ENCODE measurements around the gene ZACN. TPM values are rescaled to one million over a fixed set of nuclear protein-coding genes. Genes with fewer than 3 reads are reported as not detected.
A peak's percentile ranks its signal among the peaks of the same experiment; 100 is the strongest.
"Not testable (repeated sequence)": the region's sequence is repeated elsewhere in the genome, so short reads cannot be mapped to it uniquely, and the experiment has no call there.

ZACN gene
- total RNA-seq, 1 experiment from 2014 or later = 0.09 TPM

DNA sequence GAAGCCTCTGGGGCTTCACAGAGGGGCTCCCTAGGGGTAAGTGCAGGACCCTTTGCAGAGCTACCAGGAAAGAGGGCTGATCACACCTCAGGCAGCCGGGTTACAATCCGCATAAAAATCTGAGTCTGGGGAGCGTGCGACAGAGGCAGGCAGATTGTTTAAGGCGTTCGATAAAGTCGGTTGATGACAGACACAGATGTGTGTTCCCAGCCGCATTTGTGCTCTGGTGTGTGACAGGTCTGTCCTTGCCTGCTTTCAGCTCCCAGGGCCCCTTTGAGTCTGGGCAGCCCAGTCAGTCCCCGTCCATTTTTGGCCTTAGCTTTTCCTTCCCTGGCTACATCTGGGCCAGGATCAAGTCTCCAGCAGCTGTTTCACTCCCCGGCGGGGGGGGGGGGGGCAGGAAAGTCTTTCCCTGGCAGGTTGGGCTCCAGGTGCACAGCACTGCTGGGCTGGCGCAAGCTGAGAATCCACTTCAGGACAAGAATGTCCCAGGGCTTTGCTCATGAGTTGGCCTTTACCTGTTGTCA, 1.3 kb upstream of the ZACN start:
- DNase-seq = peak; percentile 39
- Mint-ChIP-seq H3K27me3 (ENCODE audit: low read depth) (peaks cover 73% of the 10 kb centered on the region), H3K9me3 (peaks cover 0 to 3% of the 10 kb centered on the region in 2 experiments; a peak in 2 of 5 replicates), H3K36me3 (ENCODE audit: insufficient read depth in 1 of 3, low read depth in 3 of 3) (peaks cover 0 to 7% (median 0%) of the 10 kb centered on the region in 3 experiments; a peak in 2 of 7 replicates), H3K4me1 (peaks cover 49 to 58% of the 10 kb centered on the region in 2 experiments), H3K4me3 (peak overlapping the region in 1 of 2 experiments; percentile 54; a peak in 1 of 5 replicates), H3K27ac (no peak overlapping the region)
- Histone ChIP-seq H4K8ac (replicated peaks; ENCODE audit: insufficient read length, low read depth, low read length) (no peak overlapping the region), H2BK20ac (ENCODE audit: low read depth, low read length, poor library complexity, severe bottlenecking) (no peak overlapping the region), H3K79me2 (ENCODE audit: insufficient read depth, low read length) (no peaks in the 10 kb centered on the region), H3K4ac (ENCODE audit: low read depth, low read length) (no peak overlapping the region), H2AFZ (ENCODE audit: low read length) (no peak overlapping the region), H3K9ac (ENCODE audit: extremely low read depth, insufficient read length, low read length) (no peak overlapping the region), H3K56ac (ENCODE audit: insufficient read length, low read depth, low read length) (no peak overlapping the region), H2BK12ac (ENCODE audit: insufficient read length, low read depth, low read length) (no peak overlapping the region), H3K4me2 (ENCODE audit: insufficient read depth, insufficient read length, low read length) (no peak overlapping the region), H3K23me2 (ENCODE audit: insufficient read length, low read depth, low read length, poor library complexity, severe bottlenecking) (peaks cover 26% of the 10 kb centered on the region), H3K23ac (ENCODE audit: insufficient read length, low read depth, low read length) (no peak overlapping the region), H4K20me1 (ENCODE audit: control insufficient read depth, insufficient read depth, insufficient read length) (peaks cover 3% of the 10 kb centered on the region), H2BK5ac (ENCODE audit: insufficient read length, low read length) (no peak overlapping the region), H2BK120ac (ENCODE audit: low read depth, low read length, poor library complexity, severe bottlenecking) (no peak overlapping the region), H3T11ph (ENCODE audit: low read length) (no peak overlapping the region), H3K18ac (ENCODE audit: insufficient read length, low read depth, low read length) (no peak overlapping the region), H4K91ac (ENCODE audit: insufficient read length, low read depth, low read length) (no peak overlapping the region), H3K4me1 (ENCODE audit: insufficient read depth, low read length) (peaks cover 8% of the 10 kb centered on the region; the same call in 1 of the 2 replicates), H3K14ac (ENCODE audit: insufficient read depth, low read length) (no peak overlapping the region), H2AK5ac (ENCODE audit: insufficient read length, low read length) (no peak overlapping the region), H3K9me3 (ENCODE audit: control insufficient read depth, low read depth, low read length) (no peaks in the 10 kb centered on the region), H3K27me3 (ENCODE audit: insufficient read depth, low read length) (peaks cover 58% of the 10 kb centered on the region), H2BK15ac (ENCODE audit: low read depth, low read length) (no peak overlapping the region), H3K79me1 (ENCODE audit: insufficient read depth, low read depth, low read length, poor library complexity, severe bottlenecking) (no peaks in the 10 kb centered on the region), H4K5ac (ENCODE audit: insufficient read length, low read depth, low read length) (no peak overlapping the region), H3K27ac (ENCODE audit: insufficient read length, low read depth, low read length) (no peak overlapping the region)
- TF ChIP-seq, protein P1, sequence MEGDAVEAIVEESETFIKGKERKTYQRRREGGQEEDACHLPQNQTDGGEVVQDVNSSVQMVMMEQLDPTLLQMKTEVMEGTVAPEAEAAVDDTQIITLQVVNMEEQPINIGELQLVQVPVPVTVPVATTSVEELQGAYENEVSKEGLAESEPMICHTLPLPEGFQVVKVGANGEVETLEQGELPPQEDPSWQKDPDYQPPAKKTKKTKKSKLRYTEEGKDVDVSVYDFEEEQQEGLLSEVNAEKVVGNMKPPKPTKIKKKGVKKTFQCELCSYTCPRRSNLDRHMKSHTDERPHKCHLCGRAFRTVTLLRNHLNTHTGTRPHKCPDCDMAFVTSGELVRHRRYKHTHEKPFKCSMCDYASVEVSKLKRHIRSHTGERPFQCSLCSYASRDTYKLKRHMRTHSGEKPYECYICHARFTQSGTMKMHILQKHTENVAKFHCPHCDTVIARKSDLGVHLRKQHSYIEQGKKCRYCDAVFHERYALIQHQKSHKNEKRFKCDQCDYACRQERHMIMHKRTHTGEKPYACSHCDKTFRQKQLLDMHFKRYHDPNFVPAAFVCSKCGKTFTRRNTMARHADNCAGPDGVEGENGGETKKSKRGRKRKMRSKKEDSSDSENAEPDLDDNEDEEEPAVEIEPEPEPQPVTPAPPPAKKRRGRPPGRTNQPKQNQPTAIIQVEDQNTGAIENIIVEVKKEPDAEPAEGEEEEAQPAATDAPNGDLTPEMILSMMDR (conservative IDR thresholded peaks at IDR 0.05) = no peak
- WGBS (ENCODE audit: extremely low coverage, insufficient read length, low lambda C conversion rate) = no CpG with 5 or more reads among the region's 12 CpGs

DNA sequence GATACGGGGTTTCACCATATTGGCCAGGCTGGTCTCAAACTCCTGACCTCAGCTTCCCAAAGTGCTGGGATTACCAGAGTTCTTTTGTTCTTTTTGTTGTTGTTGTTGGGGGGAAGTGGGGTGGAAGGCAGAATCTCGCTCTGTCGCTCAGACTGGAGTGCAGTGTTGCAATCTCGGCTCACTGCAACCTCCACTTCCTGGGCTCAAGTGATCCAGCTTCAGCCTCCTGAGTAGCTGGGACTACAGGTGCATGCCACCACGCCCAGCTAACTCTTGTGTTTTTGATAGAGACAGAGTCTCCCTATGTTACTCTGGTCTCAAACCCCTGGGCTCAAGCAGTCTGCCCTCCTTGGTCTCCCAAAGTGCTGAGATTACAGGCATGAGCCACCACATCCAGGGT, 612 bp upstream of the ZACN start:
- peaks cover 71% of the 10 kb centered on the region for H3K27me3 Mint-ChIP-seq (ENCODE audit: low read depth)
- not testable (repeated sequence) for H2BK5ac ChIP-seq (ENCODE audit: insufficient read length, low read length); H2AK5ac ChIP-seq (ENCODE audit: insufficient read length, low read length); H3K18ac ChIP-seq (ENCODE audit: insufficient read length, low read depth, low read length); H3K9me3 Mint-ChIP-seq; H2BK15ac ChIP-seq (ENCODE audit: low read depth, low read length); H3K23ac ChIP-seq (ENCODE audit: insufficient read length, low read depth, low read length); H3K27ac ChIP-seq (ENCODE audit: insufficient read length, low read depth, low read length); H2BK12ac ChIP-seq (ENCODE audit: insufficient read length, low read depth, low read length); H2BK20ac ChIP-seq (ENCODE audit: low read depth, low read length, poor library complexity, severe bottlenecking); H3T11ph ChIP-seq (ENCODE audit: low read length); H3K27ac Mint-ChIP-seq; H4K5ac ChIP-seq (ENCODE audit: insufficient read length, low read depth, low read length); H4K91ac ChIP-seq (ENCODE audit: insufficient read length, low read depth, low read length); H3K79me2 ChIP-seq (ENCODE audit: insufficient read depth, low read length); H3K4me2 ChIP-seq (ENCODE audit: insufficient read depth, insufficient read length, low read length); DNase-seq; H3K56ac ChIP-seq (ENCODE audit: insufficient read length, low read depth, low read length); H3K79me1 ChIP-seq (ENCODE audit: insufficient read depth, low read depth, low read length, poor library complexity, severe bottlenecking); H3K4me1 ChIP-seq (ENCODE audit: insufficient read depth, low read length); H3K14ac ChIP-seq (ENCODE audit: insufficient read depth, low read length); H4K8ac ChIP-seq (replicated peaks; ENCODE audit: insufficient read length, low read depth, low read length); H3K9me3 ChIP-seq (ENCODE audit: control insufficient read depth, low read depth, low read length); H2BK120ac ChIP-seq (ENCODE audit: low read depth, low read length, poor library complexity, severe bottlenecking); H3K4ac ChIP-seq (ENCODE audit: low read depth, low read length); H3K9ac ChIP-seq (ENCODE audit: extremely low read depth, insufficient read length, low read length); H3K4me3 Mint-ChIP-seq; H2AFZ ChIP-seq (ENCODE audit: low read length); H4K20me1 ChIP-seq (ENCODE audit: control insufficient read depth, insufficient read depth, insufficient read length)
- Histone ChIP-seq H3K27me3 (ENCODE audit: insufficient read depth, low read length) (peaks cover 58% of the 10 kb centered on the region), H3K23me2 (ENCODE audit: insufficient read length, low read depth, low read length, poor library complexity, severe bottlenecking) (peaks cover 23% of the 10 kb centered on the region)
- H3K36me3 Mint-ChIP-seq (ENCODE audit: insufficient read depth in 1 of 3, low read depth in 3 of 3) = peaks cover 0 to 12% (median 0%) of the 10 kb centered on the region in 3 experiments; a peak in 2 of 7 replicates
- H3K4me1 Mint-ChIP-seq = peaks cover 47 to 58% of the 10 kb centered on the region in 2 experiments
- WGBS (ENCODE audit: extremely low coverage, insufficient read length, low lambda C conversion rate) = no CpG with 5 or more reads among the region's 5 CpGs
